Lung (tissue), 12 donors: ENCODE measurements around the gene RC3H1. TPM values are rescaled to one million over a fixed set of nuclear protein-coding genes. Genes with fewer than 3 reads are reported as not detected.

ENCODE experiments used
- ATAC-seq: fragments of 200-7000 bp; cut with Tn5 transposase; one replicate; pipeline ENCODE4 v1.9.1; 2020; ENCODE audit warnings: moderate number of reproducible peaks; ENCODE audit not compliant: insufficient read depth, low FRiP score
- DNase-seq, 3 donors: peaks; one replicate each; pipeline ENCODE4 v3.0.0-alpha.2; 2013 to 2017
- H3K27ac ChIP-seq, 2 donors: one replicate each; pipeline ENCODE4 v1.5.1; 2013; ENCODE audit warnings: mild to moderate bottlenecking in 2 of 2, moderate library complexity in 2 of 2, control low read depth in 1 of 2, inconsistent platforms in 1 of 2, low read depth in 1 of 2, low read length in 1 of 2
- H3K27me3 ChIP-seq, 3 donors: one replicate each; pipeline ENCODE4 v1.5.1; 2013; ENCODE audit warnings: low read length in 2 of 3; ENCODE audit not compliant: control insufficient read depth in 3 of 3, insufficient read depth in 3 of 3
- H3K36me3 ChIP-seq, 4 donors: one replicate each; pipeline ENCODE4 v1.5.1; 2013; ENCODE audit warnings: low read length in 4 of 4, mild to moderate bottlenecking in 1 of 4, moderate library complexity in 1 of 4; ENCODE audit not compliant: control insufficient read depth in 4 of 4, insufficient read depth in 4 of 4
- H3K4me1 ChIP-seq, 5 donors: one replicate each; pipeline ENCODE4 v1.5.1; 2013; ENCODE audit warnings: low read length in 5 of 5, mild to moderate bottlenecking in 2 of 5, moderate library complexity in 1 of 5; ENCODE audit not compliant: control insufficient read depth in 5 of 5, insufficient read depth in 5 of 5
- H3K4me3 ChIP-seq: one replicate; pipeline ENCODE4 v1.5.1; 2013; ENCODE audit warnings: mild to moderate bottlenecking, control low read depth, moderate library complexity
- H3K9ac ChIP-seq, 2 donors: one replicate each; pipeline ENCODE4 v1.5.1; 2013; ENCODE audit warnings: low read length in 2 of 2, control low read depth in 1 of 2; ENCODE audit not compliant: insufficient read depth in 1 of 2
- H3K9me3 ChIP-seq, 4 donors: one replicate each; pipeline ENCODE4 v1.5.1; 2013; ENCODE audit warnings: low read length in 3 of 4, mild to moderate bottlenecking in 1 of 4, moderate library complexity in 1 of 4; ENCODE audit not compliant: control insufficient read depth in 4 of 4, insufficient read depth in 3 of 4
- CTCF ChIP-seq: IDR thresholded peaks from 2 replicates; pipeline ENCODE4 v1.5.1; 2012; ENCODE audit warnings: mild to moderate bottlenecking; ENCODE audit errors: control extremely low read depth, extremely low read depth
- whole genome bisulfite sequencing, 2 donors: extraction: QIAGEN DNeasy Blood & Tissue Kit; methylation state at CpG; one replicate each; pipeline ENCODE4 v1.1.7; 2013; 5-methylcytosine and 5-hydroxymethylcytosine counted together
- polyA plus RNA-seq, 2 donors: library from polyadenylated mRNA; stranded (reverse); fragments of 200-250 nt; gene quantifications; one replicate each; pipeline ENCODE4 v1.2.1, GENCODE V29; 2013
- total RNA-seq, 2 donors: library from RNA; depleted of rRNA in 1 of 2; stranded (reverse); fragments of >200 nt in 1 of 2; gene quantifications; one replicate each; pipeline ENCODE4 v1.2.1, GENCODE V29; 2014 to 2021
- donor health status: control.
- donor health status: control.
- donor health status: Bipolar disorder and iron deficiency.
- donor health status: healthy.
- donor health status: DM: yes; HTN: yes; CAD: no.

RC3H1 gene
- total and polyA plus RNA-seq, 4 donors = 3.8 to 51.5 (median 17.1) TPM

- 95% methylated on average over 1 of the region's 1 CpG for WGBS, 2 donors
- no peak for TF ChIP-seq CTCF
- Histone ChIP-seq H3K4me3 (no peak overlapping the region), H3K9ac (no peak overlapping the region), H3K36me3 (peaks cover 12 to 42% (median 22%) of the 10 kb centered on the region in 4 donors), H3K9me3 (no peaks in the 10 kb centered on the region), H3K27ac (no peak overlapping the region), H3K4me1 (peaks cover 0 to 3% (median 0%) of the 10 kb centered on the region in 5 donors), H3K27me3 (no peaks in the 10 kb centered on the region)
- ATAC-seq = no peak
- DNase-seq = no peak
These were observed 58.7 kb downstream of the RC3H1 start for GRCh38 chr1:173963477-173963876.

GRCh38 chr1:173960625-173961024 lies 61.5 kb downstream of the RC3H1 start:
- ATAC-seq (no peak), DNase-seq (peak in 2 of 3 donors; percentile 6 to 7)
- Histone ChIP-seq H3K4me3 (no peak overlapping the region), H3K9me3 (no peaks in the 10 kb centered on the region), H3K27me3 (no peaks in the 10 kb centered on the region), H3K9ac (no peak overlapping the region), H3K36me3 (peaks cover 12 to 35% (median 23%) of the 10 kb centered on the region in 4 donors), H3K4me1 (peaks cover 0 to 3% (median 0%) of the 10 kb centered on the region in 5 donors), H3K27ac (no peak overlapping the region)
- WGBS, 2 donors = 26 to 65% methylated on average over 5 of the region's 5 CpGs
- no peak for TF ChIP-seq CTCF

- Histone ChIP-seq H3K4me1 (no peaks in the 10 kb centered on the region), H3K27ac (no peak overlapping the region), H3K27me3 (no peaks in the 10 kb centered on the region), H3K36me3 (peaks cover 2 to 32% (median 17%) of the 10 kb centered on the region in 4 donors), H3K9me3 (no peaks in the 10 kb centered on the region), H3K9ac (no peak overlapping the region), H3K4me3 (no peak overlapping the region)
- no peak for TF ChIP-seq CTCF
- ATAC-seq = no peak
- DNase-seq = no peak
These were observed 68.0 kb downstream of the RC3H1 start for GRCh38 chr1:173954179-173954578.

GRCh38 chr1:173948594-173948993 lies 73.6 kb downstream of the RC3H1 start:
- no peaks in the 10 kb centered on the region for H3K4me1 ChIP-seq
- H3K9ac ChIP-seq = no peak overlapping the region
- no peak for TF ChIP-seq CTCF
- H3K9me3 ChIP-seq = no peaks in the 10 kb centered on the region
- no peak overlapping the region for H3K27ac ChIP-seq
- ATAC-seq (no peak), DNase-seq (no peak)
- H3K27me3 ChIP-seq = no peaks in the 10 kb centered on the region
- no peak overlapping the region for H3K4me3 ChIP-seq
- peaks cover 20 to 48% (median 35%) of the 10 kb centered on the region in 4 donors for H3K36me3 ChIP-seq
- WGBS, 2 donors = 98% methylated on average over 4 of the region's 4 CpGs
